ENCODE measurements around the gene CHSY1. TPM values are rescaled to one million over a fixed set of nuclear protein-coding genes. Genes with fewer than 3 reads are reported as not detected.

Gene CHSY1
- total RNA-seq, 1 donor from 2014 or later, result 33.2 TPM

- Mint-ChIP-seq H3K4me1 (ENCODE audit: low read depth) (peaks cover 4% of the 10 kb centered on the region), H3K4me3 (ENCODE audit: low read depth) (no peak overlapping the region), H3K27ac (peak overlapping the region; percentile 90), H3K36me3 (ENCODE audit: insufficient read depth) (no peaks in the 10 kb centered on the region), H3K27me3 (peaks cover 12% of the 10 kb centered on the region), H3K9me3 (ENCODE audit: low read depth) (no peaks in the 10 kb centered on the region)
- DNase-seq (ENCODE audit: low spot score, unreplicated experiment), result no peak
- TF ChIP-seq, protein P1, sequence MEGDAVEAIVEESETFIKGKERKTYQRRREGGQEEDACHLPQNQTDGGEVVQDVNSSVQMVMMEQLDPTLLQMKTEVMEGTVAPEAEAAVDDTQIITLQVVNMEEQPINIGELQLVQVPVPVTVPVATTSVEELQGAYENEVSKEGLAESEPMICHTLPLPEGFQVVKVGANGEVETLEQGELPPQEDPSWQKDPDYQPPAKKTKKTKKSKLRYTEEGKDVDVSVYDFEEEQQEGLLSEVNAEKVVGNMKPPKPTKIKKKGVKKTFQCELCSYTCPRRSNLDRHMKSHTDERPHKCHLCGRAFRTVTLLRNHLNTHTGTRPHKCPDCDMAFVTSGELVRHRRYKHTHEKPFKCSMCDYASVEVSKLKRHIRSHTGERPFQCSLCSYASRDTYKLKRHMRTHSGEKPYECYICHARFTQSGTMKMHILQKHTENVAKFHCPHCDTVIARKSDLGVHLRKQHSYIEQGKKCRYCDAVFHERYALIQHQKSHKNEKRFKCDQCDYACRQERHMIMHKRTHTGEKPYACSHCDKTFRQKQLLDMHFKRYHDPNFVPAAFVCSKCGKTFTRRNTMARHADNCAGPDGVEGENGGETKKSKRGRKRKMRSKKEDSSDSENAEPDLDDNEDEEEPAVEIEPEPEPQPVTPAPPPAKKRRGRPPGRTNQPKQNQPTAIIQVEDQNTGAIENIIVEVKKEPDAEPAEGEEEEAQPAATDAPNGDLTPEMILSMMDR (IDR thresholded peaks at IDR 0.05; ENCODE audit: unreplicated experiment), result no peak
These were observed 102.8 kb downstream of the CHSY1 start for GRCh38 chr15:101148881-101149664.

DNA sequence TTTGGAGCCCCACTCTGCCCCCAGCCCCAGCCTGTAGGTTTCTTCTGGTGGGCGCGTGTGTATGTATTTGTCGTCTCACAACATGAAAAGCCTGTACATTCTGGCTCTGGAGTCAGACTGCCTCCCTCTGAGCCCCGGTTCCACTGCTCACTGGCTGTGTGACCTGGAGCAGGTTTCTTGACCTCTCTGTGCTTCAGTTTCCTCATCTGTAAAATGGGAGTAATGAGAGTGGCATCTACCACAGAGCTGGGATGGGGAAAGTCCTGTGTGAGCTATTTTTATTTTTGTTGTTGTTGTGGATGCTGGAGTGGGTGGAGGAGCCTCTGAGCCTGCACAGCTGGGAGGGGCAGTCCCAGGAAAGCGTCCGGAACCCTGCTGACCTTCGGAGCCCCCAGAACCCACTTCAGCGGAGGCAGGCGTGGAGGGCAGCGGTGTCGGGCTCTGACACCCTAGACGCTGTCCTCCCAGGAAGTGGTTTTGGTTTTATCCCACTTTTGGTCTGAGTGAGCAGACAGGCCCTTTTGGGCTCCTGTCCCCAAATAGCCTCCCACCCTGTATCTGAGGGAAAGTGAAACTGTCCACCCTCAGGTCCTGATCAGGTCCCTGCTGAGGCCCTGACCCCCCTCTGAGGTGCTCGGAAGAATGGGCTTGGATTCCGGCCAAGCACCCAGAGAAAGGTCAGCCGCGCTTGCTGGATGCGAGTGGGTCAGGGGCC lies 103.5 kb downstream of the CHSY1 start:
- H3K36me3 Mint-ChIP-seq (ENCODE audit: insufficient read depth), result no peaks in the 10 kb centered on the region

DNA sequence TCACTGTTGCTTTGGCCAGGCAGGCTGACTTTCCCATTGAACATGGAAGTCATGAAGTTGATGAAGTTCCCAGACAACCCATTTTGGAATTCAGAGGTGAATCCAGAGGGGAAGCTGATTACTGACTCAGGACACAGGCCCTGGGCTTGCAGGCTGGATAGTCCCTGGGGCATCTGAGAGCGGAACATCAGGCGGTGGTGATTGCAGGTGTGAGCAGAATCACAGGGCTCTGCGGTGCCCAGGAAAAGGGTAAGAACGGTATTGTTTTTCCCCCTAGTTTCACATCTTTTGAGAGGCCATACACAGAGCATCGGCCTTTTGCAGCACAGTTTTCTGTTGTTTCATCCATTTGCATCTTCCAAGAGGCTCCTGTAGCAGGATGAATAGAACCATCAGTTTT lies 104.7 kb downstream of the CHSY1 start:
- Mint-ChIP-seq H3K36me3 (ENCODE audit: insufficient read depth) (no peaks in the 10 kb centered on the region), H3K4me3 (ENCODE audit: low read depth) (no peak overlapping the region), H3K27me3 (peaks cover 12% of the 10 kb centered on the region), H3K4me1 (ENCODE audit: low read depth) (peaks cover 4% of the 10 kb centered on the region), H3K27ac (no peak overlapping the region), H3K9me3 (ENCODE audit: low read depth) (no peaks in the 10 kb centered on the region)
- DNase-seq (ENCODE audit: low spot score, unreplicated experiment), result no peak
- TF ChIP-seq, protein P1 (IDR thresholded peaks at IDR 0.05; ENCODE audit: unreplicated experiment), result no peak

More for the DNA sequence above, 103.5 kb downstream of the CHSY1 start:
- no peak for DNase-seq (ENCODE audit: low spot score, unreplicated experiment)
- peaks cover 4% of the 10 kb centered on the region for H3K4me1 Mint-ChIP-seq (ENCODE audit: low read depth)
- H3K9me3 Mint-ChIP-seq (ENCODE audit: low read depth), result no peaks in the 10 kb centered on the region
- H3K27ac Mint-ChIP-seq, result no peak overlapping the region
- peaks cover 12% of the 10 kb centered on the region for H3K27me3 Mint-ChIP-seq
- H3K4me3 Mint-ChIP-seq (ENCODE audit: low read depth), result no peak overlapping the region
- TF ChIP-seq, protein P1 (IDR thresholded peaks at IDR 0.05; ENCODE audit: unreplicated experiment), result no peak

DNA sequence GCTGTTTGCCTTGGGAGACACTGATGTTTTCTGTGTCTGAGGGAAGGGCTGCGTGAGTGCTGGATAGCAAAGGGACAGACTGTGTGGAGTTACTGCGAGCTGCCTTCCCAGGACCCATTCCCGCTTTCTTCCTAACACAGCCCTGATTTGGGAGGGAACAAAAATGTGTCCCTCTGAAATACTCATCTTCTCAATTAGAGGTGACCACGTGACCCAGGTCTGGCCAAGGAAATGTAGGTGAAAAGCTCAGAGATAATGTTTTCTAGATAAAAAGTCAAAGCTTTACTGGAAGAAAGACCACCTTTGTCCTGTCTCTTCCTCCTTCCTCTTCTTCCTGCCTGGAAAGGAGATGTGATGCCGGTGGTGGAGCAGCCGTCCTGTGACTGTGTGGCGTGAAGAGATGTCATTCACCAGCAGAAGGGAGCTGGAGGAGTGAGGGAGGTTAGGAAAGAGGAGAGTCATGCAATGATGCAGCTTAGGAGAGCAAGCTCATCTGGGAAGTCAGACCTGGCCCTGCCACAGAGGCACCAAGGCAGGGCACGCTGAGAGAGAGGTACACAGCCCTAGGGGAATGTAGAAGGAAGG lies 105.6 kb downstream of the CHSY1 start:
- Mint-ChIP-seq H3K36me3 (ENCODE audit: insufficient read depth) (no peaks in the 10 kb centered on the region), H3K27ac (no peak overlapping the region), H3K9me3 (ENCODE audit: low read depth) (no peaks in the 10 kb centered on the region), H3K27me3 (peaks cover 12% of the 10 kb centered on the region), H3K4me3 (ENCODE audit: low read depth) (no peak overlapping the region), H3K4me1 (ENCODE audit: low read depth) (peaks cover 4% of the 10 kb centered on the region)
- DNase-seq (ENCODE audit: low spot score, unreplicated experiment), result no peak
- TF ChIP-seq, protein P1 (IDR thresholded peaks at IDR 0.05; ENCODE audit: unreplicated experiment), result no peak

DNA sequence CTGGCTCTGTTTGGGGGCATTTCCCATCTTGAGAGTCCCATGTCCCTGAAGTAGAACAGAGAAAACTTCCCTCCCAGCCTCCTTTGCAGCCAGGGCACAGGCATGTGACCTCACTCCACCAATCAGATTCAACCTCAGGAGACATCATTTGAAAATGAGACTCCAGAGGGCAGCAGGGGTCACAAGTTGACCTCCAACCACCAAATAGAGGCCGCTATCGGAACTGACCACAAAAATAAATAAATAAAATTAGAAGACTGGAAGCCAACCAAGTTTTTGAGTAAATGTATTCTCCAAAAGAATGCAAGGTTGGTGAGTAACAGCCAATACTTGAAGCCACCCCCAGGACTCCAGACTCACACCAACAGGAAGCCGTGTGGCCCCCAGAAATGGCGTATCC lies 106.5 kb downstream of the CHSY1 start:
- no peaks in the 10 kb centered on the region for H3K36me3 Mint-ChIP-seq (ENCODE audit: insufficient read depth)
- H3K27me3 Mint-ChIP-seq, result peaks cover 11% of the 10 kb centered on the region
- H3K4me3 Mint-ChIP-seq (ENCODE audit: low read depth), result no peak overlapping the region
- H3K4me1 Mint-ChIP-seq (ENCODE audit: low read depth), result peaks cover 4% of the 10 kb centered on the region
- DNase-seq (ENCODE audit: low spot score, unreplicated experiment), result no peak
- H3K9me3 Mint-ChIP-seq (ENCODE audit: low read depth), result no peaks in the 10 kb centered on the region
- TF ChIP-seq, protein P1 (IDR thresholded peaks at IDR 0.05; ENCODE audit: unreplicated experiment), result no peak
- no peak overlapping the region for H3K27ac Mint-ChIP-seq

All from progenitor cell of endocrine pancreas (in vitro differentiated cells).